HepG2 (cell line): ENCODE data around the gene ZBTB4. TPM values are rescaled to one million over a fixed set of nuclear protein-coding genes. Genes with fewer than 3 reads are reported as not detected.

Experiments
- ATAC-seq: fragments of 200-7000 bp; cut with Tn5 transposase; 3 replicates; pipeline ENCODE4 v1.9.1; 2020; ENCODE audit warnings: mild to moderate bottlenecking, moderate library complexity
- BruUV-seq: library from RNA; stranded (reverse); fragments of 400-500 nt; replicated peaks from 2 replicates; lab custom pipeline; 2021; lab: Mats Ljungman, UMichigan
- CTCF ChIA-PET: fragments of 300-600 bp; formaldehyde crosslinking; extraction: SDS; loops from one replicate; lab custom pipeline; 2021; ENCODE audit warnings: low total read pairs, inconsistent platforms, low intra/inter-chr PET ratio; lab: Yijun Ruan, JAX
- POLR2A ChIA-PET: fragments of 350-600 bp; sonication (Branson Sonifier 250); formaldehyde crosslinking; loops from one replicate; lab custom pipeline; 2020; ENCODE audit warnings: antibody characterized with exemption, inconsistent platforms; lab: Yijun Ruan, JAX
- DNase-seq: peaks from one replicate; pipeline ENCODE4 v3.0.0-alpha.2; 2015; ENCODE audit warnings: low spot score
- FAIRE-seq: peaks from 3 replicates; lab custom pipeline; 2011; peaks lifted over from hg19 to GRCh38; lab: Jason Lieb, UNC
- H2AFZ ChIP-seq: one replicate; pipeline ENCODE4 v1.6.1; 2011; ENCODE audit warnings: low read length, inconsistent platforms
- H3K27ac ChIP-seq: fragments of 300-600 bp; 3 replicates; pipeline ENCODE4 v1.8.0; 2011; ENCODE audit warnings: mixed run types, mild to moderate bottlenecking, mixed read lengths, low read length, inconsistent platforms; ENCODE audit not compliant: insufficient read depth; ENCODE audit errors: extremely low read length
- H3K27me3 ChIP-seq, 2 experiments: fragments of 200-600 bp in 1 of 2; 2 replicates in 1 of 2; 3 replicates in 1 of 2; pipeline versions ENCODE4 v1.6.0 to v1.8.0; 2011; ENCODE audit warnings: low read length in 2 of 2, mild to moderate bottlenecking in 2 of 2, moderate library complexity in 2 of 2, inconsistent platforms in 1 of 2; ENCODE audit not compliant: insufficient read depth in 2 of 2, control insufficient read depth in 1 of 2
- H3K36me3 ChIP-seq, 2 experiments: fragments of 200-600 bp in 1 of 2; replicated peaks in 1 of 2; 2 replicates in 1 of 2; 3 replicates in 1 of 2; pipeline versions ENCODE4 v1.5.1 to v1.8.0; 2011; ENCODE audit warnings: low read length in 2 of 2, inconsistent platforms in 1 of 2; ENCODE audit not compliant: insufficient read depth in 2 of 2, control insufficient read depth in 1 of 2
- H3K4me1 ChIP-seq: 2 replicates; pipeline ENCODE4 v1.5.1; 2012; ENCODE audit warnings: low read length, inconsistent platforms; ENCODE audit not compliant: insufficient read depth
- H3K4me2 ChIP-seq: 2 replicates; pipeline ENCODE4 v1.6.0; 2011; ENCODE audit warnings: low read depth, low read length, inconsistent platforms
- H3K4me3 ChIP-seq, 3 experiments: fragments of 200-600 bp in 1 of 3; sonication (generic), shearing (Covaris generic) in 1 of 3; replicated peaks in 1 of 3; 2 replicates each; pipeline ENCODE4 v1.5.1; 2011 to 2016; ENCODE audit warnings: low read length in 3 of 3, inconsistent platforms in 2 of 3, low read depth in 2 of 3, mild to moderate bottlenecking in 2 of 3, control low read depth in 1 of 3, mixed read lengths in 1 of 3; ENCODE audit not compliant: insufficient read depth in 1 of 3
- H3K79me2 ChIP-seq: one replicate; pipeline ENCODE4 v1.6.1; 2011; ENCODE audit warnings: low read length, inconsistent platforms; ENCODE audit not compliant: insufficient read depth
- H3K9ac ChIP-seq: 2 replicates; pipeline ENCODE4 v1.6.0; 2011; ENCODE audit warnings: mild to moderate bottlenecking, low read depth, low read length, inconsistent platforms; ENCODE audit not compliant: insufficient read depth
- H3K9me3 ChIP-seq: 2 replicates; pipeline ENCODE4 v1.5.1; 2012; ENCODE audit warnings: mild to moderate bottlenecking, low read length
- H4K20me1 ChIP-seq: 2 replicates; pipeline ENCODE4 v1.6.0; 2011; ENCODE audit warnings: inconsistent platforms, mild to moderate bottlenecking, low read length, moderate library complexity; ENCODE audit not compliant: insufficient read depth
- ZNF598 ChIP-seq: sonication (generic); formaldehyde crosslinking; IDR thresholded peaks from 2 replicates; pipeline ENCODE4 v1.5.1; 2020; ENCODE audit warnings: mild to moderate bottlenecking, missing genetic modification reagents, borderline replicate concordance
- ZNF674 ChIP-seq: sonication (generic); formaldehyde crosslinking; IDR thresholded peaks from 2 replicates; pipeline ENCODE4 v1.5.0; 2020; ENCODE audit warnings: low read depth, mild to moderate bottlenecking, missing genetic modification reagents
- WGBS: methylation state at CpG from one replicate; pipeline ENCODE4 v1.1.6; 2017; ENCODE audit warnings: low lambda C conversion rate; 5-methylcytosine and 5-hydroxymethylcytosine counted together
- in situ Hi-C: cut with HindIII; loops from 2 replicates; pipeline ENCODE4 v1.10.0; 2017; ENCODE audit warnings: low pct_unique_long_range_greater_than_20kb; ENCODE audit not compliant: extremely low pct_ligation_motif_present
- intact Hi-C: fragments of 100-400 bp; cut with micrococcal nuclease; formaldehyde crosslinking; loops from one replicate; pipeline ENCODE4 v1.10.0; 2022; ENCODE audit not compliant: unreplicated experiment
- polyA plus RNA-seq, 8 experiments: library from polyadenylated mRNA; depleted of rRNA in 3 of 8; stranded (reverse) in 7 of 8; unstranded in 1 of 8; fragments of >200 nt; fragmentation: Illumina TruSeq in 4 of 8; extraction: Trizol in 4 of 8; gene quantifications; 2 replicates each; pipeline versions ENCODE4 v1.2.1 to v1.2.3, GENCODE V29; 2011 to 2016; ENCODE audit warnings: low read depth in 4 of 8, missing spikeins in 1 of 8, mixed read lengths in 1 of 8; ENCODE audit not compliant: insufficient read depth in 1 of 8
- total RNA-seq, 5 experiments: library from RNA; depleted of rRNA; stranded (reverse); fragments of >200 nt; fragmentation: Illumina TruSeq; extraction: Trizol; gene quantifications; 2 replicates each; pipeline ENCODE4 v1.2.3, GENCODE V29; 2016; ENCODE audit warnings: low read depth in 1 of 5
- TF ChIP-seq, protein P1 (sequence below): sonication (generic); formaldehyde crosslinking; conservative IDR thresholded peaks from 2 replicates; pipeline ENCODE4 v1.8.0; 2022; ENCODE audit warnings: mild to moderate bottlenecking, moderate library complexity, missing genetic modification reagents
- TF ChIP-seq, protein P2 (sequence below): sonication (generic); formaldehyde crosslinking; IDR thresholded peaks from 2 replicates; pipeline ENCODE4 v1.8.1; 2023; ENCODE audit warnings: mild to moderate bottlenecking, missing genetic modification reagents, borderline replicate concordance
- TF ChIP-seq, protein P3 (sequence below), 2 experiments: sonication (generic) in 1 of 2; formaldehyde crosslinking in 1 of 2; IDR thresholded peaks; 2 replicates each; pipeline versions ENCODE4 v1.5.1 to v1.6.1; 2011 to 2020; ENCODE audit warnings: borderline replicate concordance in 1 of 2, low read depth in 1 of 2, low read length in 1 of 2, mild to moderate bottlenecking in 1 of 2, missing genetic modification reagents in 1 of 2, moderate library complexity in 1 of 2

Gene ZBTB4
- total and polyA plus RNA-seq, 2 of the 13 experiments (the other 11 are each of a cell fraction or from before 2014, with no cell fraction given) = 4.3 to 7.4 TPM

DNA sequence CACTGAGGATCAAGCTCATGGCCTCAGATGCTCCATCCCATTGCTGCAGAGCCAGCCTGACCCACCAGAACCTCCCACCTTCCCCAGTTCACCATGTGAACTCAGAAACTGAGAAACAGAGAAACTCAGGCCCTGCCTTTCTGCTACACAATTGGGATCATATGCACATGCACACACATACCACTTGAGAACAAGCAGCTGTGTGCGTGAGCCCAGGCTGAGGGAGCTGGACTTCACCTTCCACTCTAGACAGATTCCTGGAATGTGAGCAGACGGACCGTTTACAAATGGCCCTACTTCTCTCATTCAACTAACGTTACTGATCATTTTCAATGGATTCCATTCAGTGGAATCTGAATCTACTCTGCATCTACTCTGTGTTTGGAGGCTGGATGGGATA, 55.8 kb downstream of the ZBTB4 start (continued):
- no peak for TF ChIP-seq ZNF674 (CRISPR knock-in tag)

DNA sequence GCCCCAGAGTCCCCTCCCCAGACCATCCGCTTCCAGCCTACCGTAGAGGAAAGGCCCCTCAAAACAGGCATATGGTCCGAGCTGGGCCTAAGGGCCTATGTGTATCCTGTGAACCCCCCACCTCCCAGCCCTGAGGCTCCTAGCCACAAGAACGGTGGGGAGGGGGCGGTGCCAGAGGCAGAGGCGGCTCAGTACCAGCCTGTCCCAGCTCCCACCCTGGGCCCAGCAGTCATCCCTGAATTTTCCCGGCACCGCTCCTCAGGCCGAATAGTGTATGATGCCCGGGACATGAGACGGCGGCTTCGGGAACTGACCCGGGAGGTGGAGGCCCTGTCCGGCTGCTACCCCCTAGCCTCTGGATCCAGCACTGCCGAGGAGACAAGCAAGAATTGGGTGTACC, 58.2 kb downstream of the ZBTB4 start:
- H3K9ac ChIP-seq = no peak overlapping the region
- peaks cover 2 to 5% of the 10 kb centered on the region in 2 experiments; a peak in 1 of 5 replicates for H3K27me3 ChIP-seq
- TF ChIP-seq, protein P1, sequence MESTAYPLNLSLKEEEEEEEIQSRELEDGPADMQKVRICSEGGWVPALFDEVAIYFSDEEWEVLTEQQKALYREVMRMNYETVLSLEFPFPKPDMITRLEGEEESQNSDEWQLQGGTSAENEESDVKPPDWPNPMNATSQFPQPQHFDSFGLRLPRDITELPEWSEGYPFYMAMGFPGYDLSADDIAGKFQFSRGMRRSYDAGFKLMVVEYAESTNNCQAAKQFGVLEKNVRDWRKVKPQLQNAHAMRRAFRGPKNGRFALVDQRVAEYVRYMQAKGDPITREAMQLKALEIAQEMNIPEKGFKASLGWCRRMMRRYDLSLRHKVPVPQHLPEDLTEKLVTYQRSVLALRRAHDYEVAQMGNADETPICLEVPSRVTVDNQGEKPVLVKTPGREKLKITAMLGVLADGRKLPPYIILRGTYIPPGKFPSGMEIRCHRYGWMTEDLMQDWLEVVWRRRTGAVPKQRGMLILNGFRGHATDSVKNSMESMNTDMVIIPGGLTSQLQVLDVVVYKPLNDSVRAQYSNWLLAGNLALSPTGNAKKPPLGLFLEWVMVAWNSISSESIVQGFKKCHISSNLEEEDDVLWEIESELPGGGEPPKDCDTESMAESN = no peak
- TF ChIP-seq, protein P2, sequence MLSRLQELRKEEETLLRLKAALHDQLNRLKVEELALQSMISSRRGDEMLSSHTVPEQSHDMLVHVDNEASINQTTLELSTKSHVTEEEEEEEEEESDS (CRISPR knock-in tag) = no peak
- TF ChIP-seq ZNF598 = no peak
- TF ChIP-seq, protein P3, sequence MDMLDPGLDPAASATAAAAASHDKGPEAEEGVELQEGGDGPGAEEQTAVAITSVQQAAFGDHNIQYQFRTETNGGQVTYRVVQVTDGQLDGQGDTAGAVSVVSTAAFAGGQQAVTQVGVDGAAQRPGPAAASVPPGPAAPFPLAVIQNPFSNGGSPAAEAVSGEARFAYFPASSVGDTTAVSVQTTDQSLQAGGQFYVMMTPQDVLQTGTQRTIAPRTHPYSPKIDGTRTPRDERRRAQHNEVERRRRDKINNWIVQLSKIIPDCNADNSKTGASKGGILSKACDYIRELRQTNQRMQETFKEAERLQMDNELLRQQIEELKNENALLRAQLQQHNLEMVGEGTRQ (IDR thresholded peaks at IDR 0.05; ENCODE audit: low read depth, low read length) = no peak
- TF ChIP-seq, protein P3 (CRISPR knock-in tag; IDR thresholded peaks at IDR 0.05; ENCODE audit: borderline replicate concordance) = no peak
- TF ChIP-seq, all 625 proteins: peak for 0
- FAIRE-seq = no peak
- H3K9me3 ChIP-seq = no peaks in the 10 kb centered on the region
- ChIA-PET CTCF (no interaction called here), POLR2A (interaction anchor here (1.8 kb wide), 1 partner anchor 18 kb away, joined by 11 read pairs; the partner anchor contains the start of gene TMEM256)
- H3K4me1 ChIP-seq = peaks cover 13% of the 10 kb centered on the region; the same call in 1 of the 2 replicates
- H3K4me2 ChIP-seq = no peak overlapping the region
- no peak overlapping the region for H3K27ac ChIP-seq
- H3K4me3 ChIP-seq = no peak overlapping the region
- no peak for DNase-seq
- H4K20me1 ChIP-seq = no peaks in the 10 kb centered on the region
- H3K36me3 ChIP-seq = no peaks in the 10 kb centered on the region
- intact Hi-C loops = no loop called here
- no peak overlapping the region for H2AFZ ChIP-seq
- H3K79me2 ChIP-seq = no peaks in the 10 kb centered on the region
- WGBS = 73% methylated on average over 12 of the region's 16 CpGs
- BruUV-seq = no TSS peak
- ATAC-seq = no peak; the same call in 2 of the 3 replicates
- in situ Hi-C loops = no loop called here
